Nephron (organoid): Measurements from ENCODE around the gene ARL4A.
"Not testable (repeated sequence)": the region's sequence is repeated elsewhere in the genome, so short reads cannot be mapped to it uniquely, and the experiment has no call there.

Experiments used
- H3K27ac Mint-ChIP-seq, 3 experiments: 2 replicates each; pipeline ENCODE4 v1.8.0; 2020; ENCODE audit warnings: mixed read lengths in 3 of 3, mild to moderate bottlenecking in 2 of 3, moderate library complexity in 1 of 3
- H3K27me3 Mint-ChIP-seq: 2 replicates; pipeline ENCODE4 v1.8.0; 2021; ENCODE audit warnings: low read depth, mild to moderate bottlenecking, moderate library complexity, mixed read lengths
- H3K36me3 Mint-ChIP-seq: 2 replicates; pipeline ENCODE4 v1.8.0; 2020; ENCODE audit warnings: low read depth, mixed read lengths
- H3K4me1 Mint-ChIP-seq: 2 replicates; pipeline ENCODE4 v1.8.0; 2020; ENCODE audit warnings: mixed read lengths
- H3K4me3 Mint-ChIP-seq, 3 experiments: 2 replicates each; pipeline ENCODE4 v1.8.0; 2020; ENCODE audit warnings: mild to moderate bottlenecking in 3 of 3, mixed read lengths in 3 of 3, moderate library complexity in 2 of 3
- H3K9me3 Mint-ChIP-seq: 2 replicates; pipeline ENCODE4 v1.8.0; 2020; ENCODE audit warnings: mixed read lengths
- TF ChIP-seq, protein P1 (sequence below), 3 experiments: fragments of 200-600 bp; sonication (generic); IDR thresholded peaks; one replicate each; pipeline ENCODE4 v1.5.0; 2021; ENCODE audit warnings: antibody characterized with exemption in 3 of 3; ENCODE audit not compliant: unreplicated experiment in 3 of 3

The ARL4A gene

DNA sequence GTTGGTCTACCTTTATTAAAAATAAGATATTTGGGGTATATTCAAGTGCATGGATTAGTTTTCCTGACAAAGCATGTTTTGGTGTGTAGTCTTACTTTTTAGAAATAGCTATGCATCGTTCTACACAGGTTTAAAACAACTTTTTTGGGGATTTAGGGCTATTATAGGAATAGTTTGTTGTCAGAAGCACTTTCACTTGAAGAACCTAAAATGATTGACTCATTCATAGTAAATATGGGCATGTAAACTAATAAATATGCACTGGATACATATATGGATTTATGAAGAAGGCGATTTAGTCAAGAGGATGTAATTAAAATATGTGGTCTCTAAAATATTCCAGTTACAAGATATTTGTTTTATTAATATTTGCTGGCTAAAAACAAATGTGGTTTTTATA lies 2.0 kb downstream of the ARL4A start:
- Mint-ChIP-seq H3K27me3 (no peaks in the 10 kb centered on the region), H3K36me3 (no peaks in the 10 kb centered on the region), H3K4me1 (peaks cover 25% of the 10 kb centered on the region), H3K27ac (peak overlapping the region in 2 of 3 experiments; percentile 31 to 78), H3K9me3 (no peaks in the 10 kb centered on the region), H3K4me3 (peak overlapping the region; percentile 89 to 98 (median 95))
- TF ChIP-seq, protein P1, sequence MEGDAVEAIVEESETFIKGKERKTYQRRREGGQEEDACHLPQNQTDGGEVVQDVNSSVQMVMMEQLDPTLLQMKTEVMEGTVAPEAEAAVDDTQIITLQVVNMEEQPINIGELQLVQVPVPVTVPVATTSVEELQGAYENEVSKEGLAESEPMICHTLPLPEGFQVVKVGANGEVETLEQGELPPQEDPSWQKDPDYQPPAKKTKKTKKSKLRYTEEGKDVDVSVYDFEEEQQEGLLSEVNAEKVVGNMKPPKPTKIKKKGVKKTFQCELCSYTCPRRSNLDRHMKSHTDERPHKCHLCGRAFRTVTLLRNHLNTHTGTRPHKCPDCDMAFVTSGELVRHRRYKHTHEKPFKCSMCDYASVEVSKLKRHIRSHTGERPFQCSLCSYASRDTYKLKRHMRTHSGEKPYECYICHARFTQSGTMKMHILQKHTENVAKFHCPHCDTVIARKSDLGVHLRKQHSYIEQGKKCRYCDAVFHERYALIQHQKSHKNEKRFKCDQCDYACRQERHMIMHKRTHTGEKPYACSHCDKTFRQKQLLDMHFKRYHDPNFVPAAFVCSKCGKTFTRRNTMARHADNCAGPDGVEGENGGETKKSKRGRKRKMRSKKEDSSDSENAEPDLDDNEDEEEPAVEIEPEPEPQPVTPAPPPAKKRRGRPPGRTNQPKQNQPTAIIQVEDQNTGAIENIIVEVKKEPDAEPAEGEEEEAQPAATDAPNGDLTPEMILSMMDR (IDR thresholded peaks at IDR 0.05; ENCODE audit: unreplicated experiment in 3 of 3), result no peak

DNA sequence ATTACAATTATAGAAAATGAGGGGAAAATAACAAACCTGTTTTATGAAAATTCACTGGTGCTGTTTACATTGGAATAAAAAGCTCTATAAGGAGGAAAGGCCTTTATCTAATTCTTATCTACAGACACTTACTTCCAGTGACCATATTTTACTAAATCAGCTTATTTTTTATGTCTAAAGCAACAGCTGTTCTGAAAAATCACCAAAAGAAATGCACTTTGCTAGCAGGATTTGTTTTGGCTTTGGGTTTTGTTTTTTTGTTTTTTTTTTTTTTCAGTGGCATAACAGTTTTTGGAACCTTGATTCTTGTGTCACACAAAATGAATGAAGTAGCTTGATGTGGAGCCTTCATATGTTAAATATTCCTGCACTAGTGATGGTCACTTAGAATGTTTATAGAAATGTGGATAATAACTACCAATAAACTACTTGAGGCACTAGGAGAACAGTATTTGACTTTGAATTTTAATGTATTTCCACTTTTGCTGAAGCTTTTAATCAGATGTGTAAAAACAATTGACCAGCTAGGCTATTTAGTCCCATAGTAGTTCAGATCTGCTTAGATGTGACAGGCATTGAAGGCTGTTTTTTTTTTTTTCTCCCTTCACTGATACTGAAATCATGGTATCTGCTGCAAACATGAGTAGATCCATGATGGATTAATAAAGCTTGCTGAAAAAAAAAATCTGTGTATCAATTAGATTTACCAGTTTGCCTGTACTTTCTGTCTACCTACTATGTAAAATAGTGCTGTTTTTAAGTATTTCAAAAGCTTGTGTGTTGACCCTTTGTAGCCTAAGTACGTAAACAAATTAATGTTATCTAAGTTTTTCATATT lies 2.8 kb downstream of the ARL4A start:
- Mint-ChIP-seq H3K4me3 (peak overlapping the region; percentile 89 to 98 (median 95)), H3K4me1 (peaks cover 25% of the 10 kb centered on the region), H3K9me3 (no peaks in the 10 kb centered on the region), H3K36me3 (no peaks in the 10 kb centered on the region), H3K27me3 (no peaks in the 10 kb centered on the region), H3K27ac (peak overlapping the region in 2 of 3 experiments; percentile 31 to 78)
- TF ChIP-seq, protein P1 (IDR thresholded peaks at IDR 0.05; ENCODE audit: unreplicated experiment in 3 of 3), result no peak

GRCh38 chr7:12691388-12691787 lies 4.0 kb downstream of the ARL4A start:
- peak overlapping the region; percentile 6 to 76 (median 69) for H3K4me3 Mint-ChIP-seq
- H3K36me3 Mint-ChIP-seq, H3K27me3 Mint-ChIP-seq, H3K27ac Mint-ChIP-seq, H3K9me3 Mint-ChIP-seq: not testable (repeated sequence)
- peaks cover 20% of the 10 kb centered on the region for H3K4me1 Mint-ChIP-seq

- TF ChIP-seq, protein P1 (IDR thresholded peaks at IDR 0.05; ENCODE audit: unreplicated experiment in 3 of 3), result no peak
- H3K27me3 Mint-ChIP-seq, result no peaks in the 10 kb centered on the region
- no peaks in the 10 kb centered on the region for H3K36me3 Mint-ChIP-seq
- H3K4me3 Mint-ChIP-seq, result peak overlapping the region in 1 of 3 experiments; percentile 19
- peaks cover 20% of the 10 kb centered on the region for H3K4me1 Mint-ChIP-seq
- no peaks in the 10 kb centered on the region for H3K9me3 Mint-ChIP-seq
- H3K27ac Mint-ChIP-seq, result no peak overlapping the region
Measured at GRCh38 chr7:12692035-12692434, 4.6 kb downstream of the ARL4A start.

GRCh38 chr7:12692479-12693259 lies 5.2 kb downstream of the ARL4A start:
- Mint-ChIP-seq H3K27ac (no peak overlapping the region), H3K27me3 (no peaks in the 10 kb centered on the region), H3K4me1 (peaks cover 20% of the 10 kb centered on the region), H3K4me3 (peak overlapping the region in 1 of 3 experiments; percentile 46), H3K36me3 (no peaks in the 10 kb centered on the region), H3K9me3 (no peaks in the 10 kb centered on the region)
- TF ChIP-seq, protein P1 (IDR thresholded peaks at IDR 0.05; ENCODE audit: unreplicated experiment in 3 of 3), result no peak

- Mint-ChIP-seq H3K4me1 (peaks cover 9% of the 10 kb centered on the region), H3K9me3 (peaks cover 4% of the 10 kb centered on the region), H3K27ac (no peak overlapping the region), H3K36me3 (peaks cover 7% of the 10 kb centered on the region), H3K27me3 (no peaks in the 10 kb centered on the region), H3K4me3 (no peak overlapping the region)
- TF ChIP-seq, protein P1 (IDR thresholded peaks at IDR 0.05; ENCODE audit: unreplicated experiment in 3 of 3), result no peak
Measured at GRCh38 chr7:12694817-12695216, 7.4 kb downstream of the ARL4A start.
